Putamen (tissue), 1 donor: ENCODE results near the gene THRB.

Source experiments
- DNase-seq: peaks from one replicate; pipeline ENCODE4 v3.0.0-alpha.2; 2016; ENCODE audit warnings: low spot score

Gene THRB

DNA sequence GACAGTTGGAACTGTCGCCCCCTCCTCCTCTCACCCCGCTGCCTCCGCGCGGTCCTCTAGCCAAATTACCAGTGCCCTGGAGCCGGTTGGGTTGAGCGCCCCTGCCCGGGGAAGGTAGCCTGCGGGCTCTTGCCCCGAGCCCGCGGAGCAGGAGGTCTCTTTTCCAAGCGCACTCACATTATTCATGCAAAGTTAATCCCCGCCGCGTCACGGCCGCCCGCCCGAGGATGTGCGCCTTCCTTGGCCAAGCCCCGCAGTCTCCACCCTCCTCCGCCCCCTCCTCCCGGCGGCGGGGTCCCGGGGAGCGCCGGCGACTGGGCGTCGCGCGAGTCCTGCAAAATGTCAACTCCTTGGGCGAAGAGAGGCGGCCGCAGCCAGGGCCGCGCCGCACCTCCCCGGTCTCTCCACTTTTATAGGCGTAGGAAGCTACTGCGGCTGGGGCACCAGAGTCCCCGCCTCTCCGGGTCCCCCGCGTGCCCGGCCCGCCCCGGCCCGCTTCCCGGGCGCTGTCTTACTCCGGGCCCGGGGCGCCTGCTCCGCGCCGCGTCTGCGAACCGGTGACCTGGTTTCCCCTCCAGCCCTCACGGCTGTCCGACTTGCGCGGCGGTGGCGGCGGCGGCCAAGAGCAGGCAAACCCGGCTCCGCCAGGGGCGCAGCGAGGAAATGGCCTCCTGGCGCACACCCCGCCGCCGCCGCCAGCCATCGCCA lies at the start of gene THRB:
THRB (minus strand) TSS at position 233 of the 708 bp plus-strand sequence.
- DNase-seq = peak; percentile 65

DNA sequence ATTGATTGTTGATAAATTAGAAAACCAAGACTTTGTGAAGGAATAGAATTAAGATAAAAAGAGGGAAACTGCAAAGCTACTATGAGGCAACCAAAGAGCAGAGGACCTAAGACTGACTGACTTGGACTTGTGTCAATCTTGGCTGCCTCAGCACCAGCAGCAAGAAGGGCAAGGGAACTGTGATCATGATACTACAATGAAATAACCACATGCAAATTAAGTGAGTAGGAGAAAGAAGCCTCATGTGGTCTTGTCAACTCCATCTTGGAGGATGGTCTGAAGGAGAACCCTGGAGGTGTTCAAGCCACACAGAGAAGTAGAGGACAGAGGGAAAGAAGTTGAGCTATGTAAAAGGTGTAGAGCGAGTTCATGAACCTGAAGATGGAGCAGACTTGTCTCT lies 47.3 kb upstream of the THRB start:
- DNase-seq = no peak

DNA sequence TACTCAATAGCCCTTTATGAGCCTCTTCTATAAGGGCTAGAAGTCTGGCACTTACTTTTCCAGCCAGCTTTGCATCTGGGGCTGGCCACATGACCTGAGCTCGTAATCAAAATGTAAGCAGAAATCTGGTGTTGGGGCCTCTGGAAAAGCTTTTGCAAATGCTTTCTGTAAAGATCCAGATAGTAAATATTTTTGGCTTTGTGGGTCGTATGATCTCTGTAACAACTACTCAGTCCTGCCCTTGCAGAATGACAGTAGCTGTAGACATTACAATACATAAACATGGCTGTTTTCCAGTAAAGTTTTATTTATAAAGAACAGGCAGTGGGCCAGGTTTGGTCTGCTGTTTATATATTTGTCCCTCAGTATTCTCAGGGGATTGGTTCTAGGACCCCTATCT lies 46.2 kb upstream of the THRB start:
- DNase-seq = no peak

DNA sequence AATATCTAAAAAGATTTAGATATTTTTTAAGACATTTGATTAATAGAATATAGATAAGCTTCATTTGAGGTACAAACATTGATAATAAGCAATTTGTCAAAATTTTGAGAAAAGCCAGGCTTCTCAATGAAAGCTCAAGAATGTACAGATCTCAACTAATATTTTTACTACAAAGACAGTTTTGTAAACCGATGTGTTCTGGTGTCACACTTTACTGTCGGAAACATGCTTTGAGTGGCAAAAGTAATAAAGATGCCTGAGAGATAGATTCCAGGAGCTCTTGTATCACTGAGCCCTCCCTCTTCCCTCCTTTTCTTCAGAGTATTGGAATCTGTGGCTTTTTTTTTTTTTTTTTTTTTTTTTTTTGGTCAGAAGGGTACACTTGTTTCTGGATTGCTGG lies 45.0 kb upstream of the THRB start:
- no peak for DNase-seq

DNA sequence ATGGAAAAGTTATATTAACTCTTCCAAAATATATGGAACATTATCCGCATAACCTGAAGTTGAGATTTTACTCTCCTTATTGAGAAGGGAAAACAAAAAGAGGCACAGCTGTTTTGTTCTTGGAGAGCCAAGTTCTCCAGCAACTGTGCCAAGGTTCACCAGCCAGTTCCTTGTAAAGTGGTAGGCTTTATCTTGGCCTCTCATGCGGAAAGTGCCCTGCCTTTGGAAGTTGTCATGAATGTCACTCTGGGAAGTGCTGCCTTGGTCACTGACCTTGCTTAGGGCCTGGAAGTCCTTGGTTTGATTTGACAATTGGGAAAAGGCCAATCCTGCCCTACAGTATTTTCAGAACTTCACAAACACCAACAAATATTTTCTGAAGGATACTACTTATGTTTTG lies 44.2 kb upstream of the THRB start:
- DNase-seq = no peak

DNA sequence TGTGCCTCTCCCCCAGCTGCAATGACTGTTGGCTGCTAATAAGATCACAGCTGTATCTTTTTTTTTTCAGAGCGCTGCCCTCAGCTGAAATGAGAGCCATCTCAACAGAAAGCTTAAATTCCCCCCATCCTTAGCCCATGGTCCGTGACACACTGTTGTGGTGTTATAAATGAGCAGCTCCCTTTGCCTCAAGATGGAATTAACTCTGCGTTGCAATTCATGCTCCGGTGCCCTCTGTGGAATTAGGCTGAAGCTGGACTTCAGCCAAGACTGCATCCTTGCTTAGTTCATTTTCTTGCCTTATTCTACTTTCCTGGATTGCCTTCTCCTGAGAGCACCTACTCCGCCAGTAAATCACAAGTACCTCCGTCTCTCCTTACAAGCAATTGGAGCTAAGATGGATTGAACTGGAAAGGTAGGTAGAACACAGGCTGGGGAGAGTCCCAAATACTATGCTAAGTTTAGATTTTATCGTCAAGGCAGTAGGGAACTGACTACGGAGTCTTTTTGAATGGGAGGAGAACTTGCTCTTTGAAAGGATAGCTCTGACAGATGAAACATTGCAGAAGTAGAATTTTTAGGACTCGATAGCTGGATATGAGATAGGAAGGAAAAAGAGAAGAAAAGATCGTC lies 39.0 kb upstream of the THRB start:
- no peak for DNase-seq

DNA sequence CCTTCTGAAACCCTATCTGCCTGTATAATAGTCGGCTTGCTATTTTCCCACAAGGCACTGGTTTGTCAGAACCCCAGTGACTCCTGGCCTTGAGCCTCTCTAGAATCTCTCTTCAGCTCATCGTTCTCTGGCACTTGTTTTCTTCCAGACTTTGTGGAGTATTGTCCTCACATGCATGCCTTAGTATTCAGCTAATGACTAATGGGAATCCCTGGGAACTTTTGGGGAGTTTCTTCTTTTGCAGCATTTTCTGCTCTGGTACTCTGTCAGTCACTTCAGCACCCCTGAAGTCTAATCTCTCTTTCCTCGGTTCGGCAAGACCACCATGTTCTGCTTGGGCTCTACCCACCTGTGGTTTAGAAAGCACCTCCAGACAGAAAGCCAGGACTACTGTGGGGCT lies 35.8 kb upstream of the THRB start:
- no peak for DNase-seq

DNA sequence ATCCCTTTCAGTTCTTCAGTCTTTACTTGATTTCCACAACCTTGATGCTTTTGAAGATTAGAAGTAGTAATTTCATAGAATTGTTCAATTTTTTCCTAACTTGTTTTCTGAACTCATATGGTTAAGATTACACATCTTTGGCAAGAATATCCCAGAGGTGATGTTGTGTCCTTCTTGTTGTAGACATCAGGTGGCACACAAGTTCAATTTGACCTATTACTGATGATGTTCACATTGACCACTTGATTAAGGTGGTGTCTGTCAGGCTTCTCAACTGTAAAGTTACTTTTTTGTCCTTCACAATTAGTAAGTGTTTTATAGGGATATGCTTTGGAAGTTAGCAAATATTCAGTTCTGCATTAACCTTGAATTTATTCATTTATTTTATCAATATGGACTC lies 34.6 kb upstream of the THRB start:
- DNase-seq = no peak

DNA sequence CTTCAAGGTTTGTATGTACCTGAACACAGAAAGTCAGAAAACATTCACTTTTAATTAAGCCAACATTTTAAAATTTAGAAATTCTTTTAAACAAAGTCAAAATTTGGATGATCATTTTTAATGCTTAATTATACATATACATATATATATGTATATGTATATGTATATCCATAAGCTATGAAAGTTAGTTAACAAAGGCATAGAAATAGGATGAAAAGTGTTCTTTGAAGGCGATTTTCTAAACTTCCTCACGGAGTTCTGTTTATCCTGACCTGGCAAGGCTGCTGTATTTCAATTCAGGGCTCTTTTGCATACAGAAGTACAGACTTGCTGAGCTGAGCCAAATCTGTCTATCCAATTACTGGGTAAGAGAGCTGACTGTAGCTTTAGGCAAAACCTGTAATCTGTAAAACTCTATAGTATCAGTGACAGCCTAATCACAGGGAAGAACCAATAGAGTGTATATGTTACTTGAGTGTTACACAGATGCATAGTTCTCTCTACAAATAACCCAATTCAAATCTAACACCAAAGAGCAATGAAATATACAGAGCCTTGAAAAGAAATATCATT lies 32.1 kb upstream of the THRB start:
- no peak for DNase-seq

DNA sequence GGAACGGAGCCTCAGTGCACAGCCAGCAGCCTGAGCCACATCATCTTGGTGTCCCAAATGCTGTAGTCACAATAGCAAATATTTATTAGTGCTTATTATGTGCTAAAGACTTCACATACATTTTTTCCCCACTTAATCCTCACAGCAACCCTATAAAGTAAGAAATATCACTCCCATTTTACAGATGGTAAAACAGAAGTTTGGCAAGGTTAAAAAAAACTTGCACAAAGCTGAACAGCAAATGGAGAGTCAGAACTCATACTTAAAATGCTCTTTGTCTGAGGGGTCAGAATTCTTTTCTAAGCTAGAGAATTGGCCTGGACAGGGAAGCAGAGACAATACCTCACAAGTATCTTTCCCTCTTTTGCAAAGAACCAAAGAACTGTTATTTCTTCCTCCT lies 30.9 kb upstream of the THRB start:
- no peak for DNase-seq

DNA sequence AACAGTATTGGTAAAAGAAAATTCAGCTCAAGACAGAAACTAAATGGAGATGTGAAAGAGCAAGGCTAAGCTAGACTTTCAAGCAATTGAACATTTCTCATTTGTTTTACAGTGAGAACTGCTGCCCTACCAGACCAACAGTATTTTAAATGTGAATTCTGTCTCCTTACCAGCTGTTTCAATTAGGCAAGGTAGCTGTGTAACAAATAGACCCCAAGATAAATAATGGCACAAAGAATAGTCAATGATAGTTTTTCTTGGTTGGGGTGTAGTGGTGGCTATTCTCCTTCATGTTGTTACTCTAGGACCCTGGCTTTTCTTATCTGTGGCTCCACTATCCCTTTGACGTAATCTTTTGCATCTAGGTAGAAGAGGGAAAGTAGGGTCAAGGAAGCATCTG lies 30.4 kb upstream of the THRB start:
- no peak for DNase-seq

DNA sequence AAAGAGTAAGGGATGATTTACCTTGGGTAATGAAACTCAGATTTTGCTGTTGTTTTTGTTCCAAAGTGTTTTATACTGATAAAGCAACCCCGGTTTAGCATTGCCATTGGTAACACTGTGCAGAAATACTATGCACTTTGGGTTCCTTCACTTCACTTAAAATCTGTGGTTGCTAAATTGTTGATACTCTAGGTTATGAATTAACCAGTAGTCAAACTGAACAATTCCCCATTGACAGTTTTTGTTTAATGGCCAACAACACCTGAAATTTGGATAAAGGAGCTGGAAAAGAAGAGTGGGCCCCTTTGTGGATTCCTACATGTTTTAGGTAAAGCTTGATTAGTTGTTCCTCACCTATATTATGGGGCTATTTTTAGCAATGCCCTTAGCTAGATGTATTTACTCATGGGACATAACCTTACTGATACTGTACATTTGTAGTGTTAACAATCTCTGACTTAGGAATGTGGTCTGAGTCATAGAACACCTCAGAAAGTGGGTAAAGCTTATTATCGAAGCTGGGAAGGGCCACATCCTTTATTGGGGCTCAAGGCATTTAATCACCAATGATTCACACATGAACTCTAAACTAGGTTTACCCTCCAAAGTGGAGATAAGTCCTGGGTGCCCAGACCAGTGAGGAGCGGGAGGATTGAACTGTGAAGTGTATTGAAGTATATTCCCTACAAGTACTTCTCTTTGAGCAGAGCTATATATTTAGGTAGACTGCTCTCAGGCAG lies 29.5 kb upstream of the THRB start:
- no peak for DNase-seq

DNA sequence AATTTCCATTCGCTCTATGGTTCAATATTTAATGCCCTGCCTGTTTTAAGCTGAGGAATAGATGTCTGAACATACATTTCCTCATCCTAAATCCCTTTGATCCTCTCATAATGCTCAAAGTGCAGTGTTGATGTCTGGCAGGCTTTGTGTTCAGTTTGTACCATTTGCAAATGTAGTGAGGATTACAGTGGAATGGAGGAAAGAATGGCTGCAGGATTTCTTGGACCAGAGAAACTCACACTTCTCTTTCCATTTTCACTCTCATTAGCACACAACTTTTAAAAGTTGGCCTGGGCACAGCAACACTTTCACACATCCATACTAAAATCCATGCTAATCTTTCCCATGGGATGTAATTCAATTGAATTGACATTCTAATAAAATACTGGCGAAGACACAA lies 28.6 kb upstream of the THRB start:
- no peak for DNase-seq

DNA sequence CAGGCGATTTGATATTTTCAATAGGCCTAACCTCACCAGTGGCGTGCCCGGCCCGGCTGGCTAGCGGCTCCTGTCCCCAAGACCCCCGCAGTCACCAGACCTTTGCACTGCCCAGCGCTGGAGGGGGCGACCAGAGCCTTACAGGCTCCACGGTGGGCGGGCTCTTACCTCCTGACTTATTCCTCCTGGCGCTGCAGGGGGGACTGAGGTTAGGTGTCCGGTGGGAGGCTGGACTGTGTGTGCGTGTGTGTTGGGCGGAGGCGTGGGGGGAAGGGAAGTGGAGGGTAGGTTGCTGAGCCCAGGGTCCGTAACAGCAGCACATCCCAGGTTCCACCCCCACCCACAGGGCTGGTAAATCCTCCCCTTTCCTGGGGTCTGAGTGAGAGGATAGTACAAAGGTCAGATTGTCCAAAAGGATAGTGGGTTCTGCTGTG lies 27.5 kb upstream of the THRB start:
- no peak for DNase-seq

DNA sequence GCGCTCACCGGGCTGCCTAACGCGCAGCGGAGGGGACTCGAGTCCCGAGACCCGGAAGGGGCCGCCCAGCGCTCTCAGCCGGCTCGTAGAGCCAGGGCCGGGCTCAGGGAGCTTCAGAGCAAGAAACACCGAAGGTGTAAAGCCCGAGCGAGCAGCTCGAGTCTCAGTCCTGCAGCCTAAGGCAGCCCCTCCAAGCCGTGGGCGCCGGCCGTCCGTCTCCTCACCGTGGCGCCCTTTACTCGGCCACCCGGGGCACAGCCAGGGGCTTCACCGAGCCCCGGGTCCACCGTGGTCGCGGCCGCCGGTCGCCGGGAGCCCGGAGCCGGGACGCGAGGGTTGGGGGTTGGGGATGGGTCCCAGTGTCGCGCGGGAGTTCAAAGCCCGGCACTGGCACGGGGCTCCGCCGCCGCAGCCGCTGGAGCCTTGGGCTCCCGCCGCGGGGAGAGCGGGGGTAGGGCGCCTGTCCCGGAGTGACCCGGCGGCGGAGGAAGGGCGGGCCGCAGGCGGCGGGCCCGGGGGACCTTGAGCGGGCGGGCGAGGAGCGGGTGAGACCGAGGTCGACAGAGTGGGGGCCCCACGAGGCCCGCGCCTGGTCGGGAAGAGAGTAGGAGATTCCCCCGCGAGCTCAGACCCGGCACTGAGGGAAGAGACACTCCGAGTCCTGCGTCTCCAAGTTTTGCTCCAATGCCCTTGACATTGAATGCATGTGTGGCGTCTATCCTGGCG lies 26.9 kb upstream of the THRB start:
- DNase-seq = peak; percentile 37

DNA sequence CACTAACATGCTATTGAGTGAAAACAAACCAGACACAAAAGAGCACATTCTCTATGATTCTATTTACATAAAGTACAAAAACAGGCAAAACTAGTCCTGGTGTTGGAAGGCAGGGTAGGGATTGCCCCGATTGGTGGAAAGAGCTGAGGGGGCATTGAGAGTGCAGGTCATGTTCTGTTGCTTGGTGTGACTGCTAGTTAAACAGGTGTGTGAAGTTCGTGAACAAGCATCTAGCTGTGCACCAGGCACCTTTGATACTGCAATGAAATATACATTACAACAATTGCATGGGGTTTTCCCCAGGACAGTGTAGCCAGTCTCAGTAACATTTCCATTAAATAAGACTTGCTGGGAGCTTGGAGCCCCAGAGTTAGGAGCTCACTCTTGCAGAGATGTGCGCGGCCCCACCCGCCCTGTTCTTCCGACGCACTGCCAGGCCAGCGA lies 26.3 kb upstream of the THRB start:
- DNase-seq = no peak

DNA sequence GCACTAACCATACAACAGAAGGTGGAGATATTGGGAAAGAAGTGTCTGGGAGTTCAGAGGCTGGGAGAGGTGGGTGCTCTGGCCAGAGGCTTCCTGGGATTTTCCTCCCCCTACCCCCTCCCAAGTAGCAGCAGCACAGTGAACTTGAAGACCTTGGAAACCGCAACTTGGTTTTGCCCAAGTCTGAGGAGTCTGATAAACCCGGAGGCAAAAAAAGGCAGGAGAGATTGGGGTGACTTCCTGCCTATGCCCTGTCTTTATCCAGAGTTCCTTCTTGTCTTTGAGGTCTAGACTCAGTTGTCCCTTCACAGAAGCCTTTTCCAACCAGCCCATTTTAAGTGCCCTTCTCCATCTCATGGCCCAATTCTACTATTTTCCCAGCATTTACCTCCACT lies 25.4 kb upstream of the THRB start:
- DNase-seq = no peak

DNA sequence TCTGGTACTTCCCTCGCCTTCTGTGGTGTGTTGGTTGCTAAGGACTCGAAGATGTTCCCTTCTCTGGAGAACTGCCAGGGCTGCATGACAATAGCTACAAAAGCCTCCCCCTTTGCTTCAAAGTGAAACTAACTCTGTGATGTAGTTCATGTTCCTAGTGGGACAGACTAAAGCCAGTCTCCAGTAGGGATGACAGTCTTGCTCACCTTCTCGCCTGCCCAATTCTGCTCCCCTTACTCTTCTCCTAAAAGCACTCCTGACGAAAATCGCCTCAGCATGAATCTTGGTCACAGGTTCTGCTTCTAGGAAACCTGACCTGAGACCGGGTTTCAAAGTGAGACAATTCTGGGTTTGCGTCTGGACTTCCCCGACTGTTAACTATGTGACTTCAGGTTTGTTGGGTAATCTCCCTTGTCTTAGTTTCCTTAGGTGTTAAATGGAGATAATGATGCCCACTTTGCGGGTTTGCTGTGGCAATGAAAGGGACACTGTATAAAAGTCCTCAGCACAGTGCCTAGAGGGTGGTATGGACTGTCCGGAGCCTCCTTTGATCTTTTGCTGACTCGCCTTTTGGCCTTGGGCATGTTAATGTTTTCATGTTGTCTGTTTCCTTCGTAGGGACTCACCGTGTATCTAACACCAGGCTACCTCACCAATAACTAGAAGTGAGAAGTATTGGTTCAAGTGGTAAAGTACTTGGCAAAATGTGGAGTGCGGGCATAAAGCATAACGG lies 24.9 kb upstream of the THRB start:
- no peak for DNase-seq

DNA sequence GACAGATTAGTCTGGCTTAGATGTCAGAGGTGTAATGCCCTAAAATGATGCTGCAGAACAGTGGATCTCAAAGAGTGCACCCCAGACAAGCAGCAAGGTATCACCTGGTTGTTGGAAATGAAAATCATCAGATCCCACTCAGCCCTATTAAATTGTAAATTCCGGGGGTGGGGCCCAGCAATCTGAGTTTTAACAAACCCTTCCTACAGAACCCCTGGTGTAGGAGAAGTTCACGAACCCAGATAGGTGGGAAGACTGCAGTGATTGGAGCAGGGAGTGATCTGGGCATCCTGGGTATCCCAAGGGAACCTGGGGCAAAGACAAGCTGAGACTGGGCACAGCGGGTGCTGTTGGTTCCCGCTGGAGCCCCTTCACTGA lies 24.3 kb upstream of the THRB start:
- DNase-seq = no peak

DNA sequence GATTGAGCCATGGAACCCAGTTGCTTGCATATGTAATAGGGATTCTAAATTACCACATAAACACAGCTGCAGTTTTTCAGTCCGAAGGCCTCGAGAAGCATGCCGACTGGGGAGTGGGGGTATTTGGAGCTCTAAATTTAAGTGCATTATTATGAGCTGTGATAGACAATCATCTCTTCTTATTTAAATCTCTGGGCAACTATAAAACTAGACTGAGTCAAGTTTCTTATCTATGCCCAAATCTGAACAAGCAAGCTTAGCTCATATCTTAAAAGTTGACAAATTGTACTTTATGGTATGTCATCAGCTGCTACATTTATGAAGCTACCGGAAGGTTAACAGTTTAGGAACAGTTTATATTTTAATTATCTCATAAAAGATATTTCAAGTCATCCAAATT lies 19.5 kb upstream of the THRB start:
- no peak for DNase-seq

DNA sequence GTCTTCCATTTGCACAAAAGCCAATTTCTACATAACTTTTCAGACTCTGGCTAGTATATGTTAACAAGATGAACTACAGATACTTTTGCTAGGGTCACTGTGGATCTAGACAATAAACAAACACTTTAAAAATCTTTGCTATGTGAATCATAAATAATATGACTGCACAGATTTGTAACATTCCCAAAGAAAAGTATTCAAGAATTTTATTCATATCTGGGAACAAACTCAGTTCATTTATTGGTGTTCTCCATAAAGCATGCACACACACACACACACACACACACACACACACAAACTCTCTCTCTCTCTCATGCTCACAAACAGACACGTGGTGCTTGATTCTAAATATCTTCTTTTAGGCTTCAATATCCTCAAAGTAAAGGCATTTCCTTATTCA lies 18.8 kb upstream of the THRB start:
- DNase-seq = no peak
